Hematopoietic multipotent progenitor cell treated with erythropoietin and hydrocortisone succinate and interleukin-3 and kit ligand, for 4 days (in vitro differentiated cells): Measurements from ENCODE around the gene SHISA5.
"Not testable (repeated sequence)": the region's sequence is repeated elsewhere in the genome, so short reads cannot be mapped to it uniquely, and the experiment has no call there.

Experiments used
- DNase-seq: peaks from one replicate; pipeline ENCODE4 v3.0.0-alpha.2; 2015

SHISA5 gene

DNA sequence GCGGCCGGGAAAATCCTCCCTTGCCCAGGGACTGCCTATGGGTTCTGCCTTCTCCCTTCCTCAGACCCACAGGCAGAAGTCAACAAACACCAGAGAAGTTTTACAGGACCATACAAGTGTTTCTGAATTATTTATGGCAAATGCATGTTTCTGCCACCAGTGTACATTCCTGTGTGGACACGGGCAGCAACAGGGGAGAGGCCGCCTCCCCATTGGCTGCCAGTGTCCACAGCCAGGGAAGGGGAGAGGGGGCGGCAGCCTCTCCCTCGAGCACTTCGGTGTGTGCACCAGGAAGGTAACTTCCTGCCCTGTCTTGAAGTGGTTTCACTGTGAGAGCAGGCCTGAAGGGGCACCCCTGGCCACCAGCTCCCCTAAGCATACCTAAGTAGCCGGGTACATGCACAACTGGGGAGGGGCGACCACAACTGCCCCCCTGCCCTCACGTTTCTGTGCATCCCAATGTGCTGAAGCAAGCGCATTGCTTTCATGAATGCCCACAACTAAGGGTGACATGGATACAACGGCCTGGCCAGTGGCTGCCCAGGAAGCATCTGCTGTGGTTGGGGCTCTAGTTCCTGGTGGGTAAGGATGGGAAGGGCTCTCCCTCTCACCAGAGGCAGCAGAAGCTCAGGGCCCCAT lies 14.8 kb upstream of the SHISA5 start:
- DNase-seq: peak; percentile 47

DNA sequence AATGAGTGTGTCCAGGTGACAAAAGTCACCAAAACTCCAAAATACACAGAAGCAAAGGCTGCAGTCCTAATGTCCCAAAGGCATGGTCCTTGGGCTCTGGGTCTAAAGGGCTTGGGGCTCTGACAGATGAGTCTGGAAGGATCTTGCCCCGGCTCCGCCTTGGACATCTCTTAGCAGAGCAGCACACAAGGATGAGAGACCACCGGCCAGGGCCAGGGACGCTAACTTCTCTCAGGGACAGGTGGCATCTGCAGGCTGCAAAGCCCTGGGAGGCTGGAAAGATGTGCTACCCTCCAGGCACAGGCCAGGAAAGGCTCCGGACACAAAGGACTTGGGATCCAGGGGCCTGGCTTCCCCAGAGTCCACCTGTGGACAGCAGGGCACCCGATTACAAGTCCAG lies 14.1 kb upstream of the SHISA5 start:
- DNase-seq: no peak

DNA sequence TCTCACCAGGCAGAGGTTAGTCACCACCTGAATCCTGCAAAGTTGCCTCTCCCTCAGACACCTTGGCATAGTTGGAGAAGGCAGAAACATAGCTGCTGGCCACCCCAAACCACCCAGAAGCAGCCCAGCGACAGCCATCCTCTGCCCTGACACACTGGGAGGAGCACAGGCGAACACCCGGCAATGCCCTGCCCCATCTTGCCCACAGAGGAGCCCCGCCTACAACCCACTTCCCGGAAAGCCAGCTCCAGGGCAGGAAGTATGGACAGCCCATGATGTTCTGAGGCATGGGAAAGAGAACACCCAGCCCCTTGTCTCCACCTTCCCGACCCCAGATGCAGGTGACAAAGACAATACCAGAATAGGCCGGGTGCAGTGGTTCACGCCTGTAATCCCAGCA lies 12.6 kb upstream of the SHISA5 start:
- no peak for DNase-seq

DNA sequence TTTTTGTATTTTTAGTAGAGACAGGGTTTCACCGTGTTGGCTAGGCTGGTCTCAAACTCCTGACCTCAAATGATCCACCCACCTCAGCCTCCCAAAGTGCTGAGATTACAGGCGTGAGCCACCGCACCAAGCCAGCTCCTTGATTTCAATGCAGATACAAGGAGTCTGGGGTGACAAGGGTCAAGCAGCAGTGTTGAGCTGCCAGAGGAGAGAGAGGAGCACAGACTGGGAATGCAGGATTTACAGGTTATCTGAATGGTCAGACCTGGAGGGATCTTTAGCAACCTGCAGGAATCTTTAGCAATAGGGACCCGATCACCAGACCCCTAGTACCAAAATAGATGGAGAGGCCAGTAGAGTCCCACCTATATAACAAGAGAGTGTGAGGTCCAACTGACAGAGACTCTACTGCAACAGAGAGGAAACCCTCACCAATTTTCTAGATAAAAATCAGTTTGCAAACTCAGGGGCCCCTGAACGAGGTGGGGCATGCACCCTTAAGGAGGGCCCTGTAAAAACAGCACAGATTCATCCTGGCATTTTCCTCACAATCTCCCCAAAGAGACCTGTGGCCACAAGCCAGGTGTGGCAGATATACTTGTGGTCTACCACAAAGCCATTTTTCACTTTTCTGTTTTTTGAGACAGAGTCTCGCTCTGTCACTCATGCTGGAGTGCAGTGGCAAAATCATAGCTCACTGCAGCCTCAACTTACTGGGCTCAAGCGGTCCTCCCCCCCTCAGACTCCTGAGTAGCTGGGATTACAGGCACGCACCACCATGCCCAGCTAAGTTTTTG lies 10.7 kb upstream of the SHISA5 start:
- no peak for DNase-seq

DNA sequence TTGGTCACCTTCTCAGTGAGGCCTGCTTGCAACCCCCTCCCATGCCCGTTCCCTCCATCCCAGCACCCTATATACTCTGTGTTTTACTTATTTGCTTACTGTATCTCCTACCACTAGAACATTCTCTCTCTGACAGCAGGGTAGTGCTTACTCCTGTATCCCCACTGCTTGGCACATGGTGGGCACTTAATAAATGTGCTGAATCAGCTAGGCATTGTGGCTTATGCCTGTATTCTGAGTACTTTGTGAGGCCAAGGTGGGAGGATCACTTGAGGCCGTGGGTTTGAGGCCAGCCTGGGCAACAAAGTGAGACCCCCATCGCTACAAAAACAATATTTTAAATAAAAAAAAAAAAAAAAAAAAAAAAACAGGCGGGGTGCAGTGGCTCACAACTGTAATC lies 7.6 kb upstream of the SHISA5 start:
- no peak for DNase-seq

DNA sequence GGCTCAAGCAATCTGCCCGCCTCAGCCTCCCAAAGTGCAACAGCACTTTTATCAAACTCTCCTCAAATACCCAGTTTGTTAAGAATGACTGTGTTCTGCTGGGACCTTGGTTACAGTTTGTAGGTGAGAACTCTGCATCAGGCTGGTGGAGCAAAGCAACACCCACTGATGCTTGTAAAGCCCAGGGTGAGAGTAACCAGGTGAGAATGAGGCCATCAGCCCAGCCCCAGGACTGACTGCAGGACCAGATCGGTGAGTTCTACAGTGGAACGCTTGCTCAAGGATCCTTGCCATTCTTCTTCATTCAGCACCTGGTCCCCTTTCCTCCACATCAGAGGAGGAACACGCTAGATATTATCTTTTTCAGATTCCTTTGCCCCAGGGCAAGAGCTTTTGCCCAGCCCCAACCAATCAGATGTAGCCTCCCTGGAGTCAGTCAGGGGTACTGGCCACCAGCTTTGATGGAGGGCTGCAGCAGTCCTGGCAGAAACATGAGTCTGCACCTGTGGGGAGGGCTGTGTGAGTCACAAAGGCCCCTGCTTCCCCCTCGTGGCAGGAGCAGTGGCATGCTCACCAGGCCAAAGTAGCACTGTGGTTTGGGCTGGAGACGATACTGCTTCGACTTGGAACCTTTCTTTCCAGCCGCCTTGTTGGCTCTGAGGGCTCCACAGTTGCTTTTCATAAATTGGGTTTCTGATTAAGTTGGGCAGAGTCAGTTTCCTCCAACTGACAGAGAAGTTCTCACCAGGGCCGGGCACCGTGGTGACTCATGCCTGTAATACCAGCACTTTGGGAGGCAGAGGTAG lies 3.5 kb upstream of the SHISA5 start:
- peak; percentile 90 for DNase-seq

DNA sequence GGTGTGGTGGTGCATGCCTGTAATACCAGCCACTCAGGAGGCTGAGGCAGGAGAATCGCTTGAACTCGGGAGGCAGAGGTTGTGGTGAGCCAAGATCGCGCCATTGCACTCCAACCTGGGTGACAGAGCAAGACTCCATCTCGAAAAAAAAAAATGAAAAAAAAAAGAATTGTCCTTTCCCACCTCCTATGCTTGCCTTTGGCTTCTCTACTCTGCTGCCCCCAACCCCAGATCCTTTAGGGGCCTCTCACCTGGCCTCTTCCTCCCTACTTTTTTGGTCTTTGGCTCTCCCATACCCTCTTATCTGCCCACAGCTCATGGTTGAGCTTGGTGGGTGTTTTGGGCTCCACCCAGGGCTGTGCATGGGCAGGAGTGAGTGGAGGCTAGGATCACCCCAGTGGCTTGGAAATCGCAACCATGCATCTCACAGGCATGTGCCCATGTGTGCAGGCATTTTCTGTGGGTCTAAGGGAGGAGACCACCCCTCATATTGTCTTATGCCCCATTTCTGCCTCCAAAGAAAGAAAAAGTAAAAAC lies 2.1 kb upstream of the SHISA5 start:
- peak; percentile 78 for DNase-seq

DNA sequence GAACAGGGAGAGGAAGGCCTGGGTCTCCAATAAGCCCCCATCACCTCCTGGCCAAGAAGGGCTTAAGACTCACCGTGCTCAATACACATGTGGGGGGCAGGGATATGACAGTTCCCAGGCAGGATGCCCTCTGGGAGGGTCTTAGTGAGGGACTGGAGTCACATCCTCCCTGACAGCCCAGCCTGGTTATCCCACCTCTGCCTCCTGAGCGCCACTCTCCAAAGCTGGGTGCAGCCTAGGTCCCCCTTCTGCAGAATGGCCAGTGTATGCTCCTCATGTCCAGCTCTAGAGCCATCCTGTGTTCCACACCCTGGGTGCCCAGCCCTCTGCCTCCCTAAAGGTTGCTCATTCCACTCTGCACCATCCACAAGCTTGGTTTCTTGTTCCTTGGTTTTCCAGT lies 1.2 kb upstream of the SHISA5 start:
- DNase-seq: no peak

DNA sequence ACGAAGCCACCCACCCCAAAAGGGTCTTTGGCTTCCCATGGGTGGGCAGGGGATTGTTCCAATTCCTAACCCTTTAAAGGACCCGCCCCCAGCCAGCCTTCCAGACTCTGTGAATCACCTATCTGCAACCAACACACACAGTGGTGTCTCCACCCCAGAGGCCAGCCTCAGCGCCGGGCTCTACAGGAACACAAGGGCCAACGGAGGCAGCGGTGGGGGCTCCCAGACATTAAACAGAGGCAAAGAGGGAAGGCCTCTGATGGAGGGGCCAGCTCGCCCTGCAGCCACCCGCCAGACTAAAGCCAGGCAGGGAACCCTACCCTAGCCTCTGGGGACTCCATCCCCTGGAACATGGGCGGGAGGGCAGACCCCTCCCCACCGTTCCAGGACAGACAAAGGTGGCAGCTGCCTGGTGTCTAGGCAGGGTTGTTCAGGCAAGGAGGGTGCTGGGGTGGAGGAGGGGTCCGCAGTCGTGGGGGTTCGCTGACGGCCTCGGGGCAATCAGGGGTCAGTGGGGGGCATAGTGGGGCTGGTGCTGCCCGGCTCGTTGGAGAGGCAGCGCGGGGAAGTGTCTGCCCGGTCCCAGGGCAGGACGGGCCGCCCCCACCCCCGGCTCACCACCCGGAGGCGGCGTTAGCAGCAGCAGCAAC lies 448 bp downstream of the SHISA5 start:
- peak; percentile 69 for DNase-seq

DNA sequence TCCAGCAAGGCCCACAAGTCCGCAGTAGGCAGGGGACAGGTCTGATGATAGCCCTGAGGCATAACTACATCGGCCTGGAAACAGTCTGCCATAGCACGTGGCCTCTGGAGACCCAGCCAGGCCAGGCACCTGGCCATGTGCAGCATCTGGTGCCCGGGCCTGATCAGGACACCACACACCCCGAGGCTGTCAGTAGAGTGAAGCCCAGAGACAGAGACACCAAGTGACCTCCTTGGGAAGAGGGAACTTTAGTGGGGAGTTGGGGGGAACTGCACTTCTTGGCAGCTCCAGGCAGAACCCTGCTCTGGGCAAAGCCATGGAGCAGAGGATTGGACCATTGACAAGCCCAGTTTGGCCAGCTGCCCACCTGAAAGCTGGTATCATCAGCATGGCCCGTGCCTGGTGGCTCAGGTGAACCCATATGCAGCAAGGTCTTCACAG lies 1.2 kb downstream of the SHISA5 start:
- no peak for DNase-seq

DNA sequence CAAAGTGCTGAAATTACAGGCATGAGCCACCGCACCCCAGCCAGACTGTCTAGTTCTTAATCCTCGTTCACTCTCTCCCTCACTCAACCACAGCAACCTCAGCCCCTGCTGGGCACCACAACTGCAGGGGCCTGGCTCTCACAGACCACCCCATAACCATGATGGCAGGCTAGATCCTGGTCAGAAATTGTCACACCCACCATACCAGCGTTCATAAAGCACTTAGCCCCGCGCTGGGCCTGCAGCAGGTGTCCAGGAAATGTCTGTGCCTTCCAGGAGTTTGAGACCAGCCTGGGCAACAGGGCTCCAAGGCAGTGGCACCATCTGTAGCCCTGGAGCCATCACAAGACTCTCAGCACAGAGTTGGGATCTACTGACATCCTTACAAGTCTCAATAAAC lies 1.9 kb downstream of the SHISA5 start:
- no peak for DNase-seq

DNA sequence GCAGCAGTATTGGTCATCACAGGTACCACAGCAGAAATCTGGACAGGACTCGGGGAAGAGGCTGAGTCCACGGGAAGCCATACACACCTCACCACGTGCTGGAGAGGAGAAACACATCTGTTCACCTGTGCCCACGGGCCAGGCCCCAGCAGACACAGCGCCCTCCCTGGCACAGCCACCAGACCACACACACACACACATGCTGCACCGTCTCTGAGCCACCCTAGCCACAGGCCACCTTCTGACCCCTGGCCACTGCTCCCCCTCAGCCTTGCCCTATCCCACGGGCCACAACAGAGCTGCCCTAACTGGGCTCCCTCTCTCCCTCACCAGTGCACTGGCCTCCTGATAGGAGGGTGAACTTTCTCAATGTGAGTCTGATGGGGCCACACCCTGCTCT lies 2.8 kb downstream of the SHISA5 start:
- no peak for DNase-seq

DNA sequence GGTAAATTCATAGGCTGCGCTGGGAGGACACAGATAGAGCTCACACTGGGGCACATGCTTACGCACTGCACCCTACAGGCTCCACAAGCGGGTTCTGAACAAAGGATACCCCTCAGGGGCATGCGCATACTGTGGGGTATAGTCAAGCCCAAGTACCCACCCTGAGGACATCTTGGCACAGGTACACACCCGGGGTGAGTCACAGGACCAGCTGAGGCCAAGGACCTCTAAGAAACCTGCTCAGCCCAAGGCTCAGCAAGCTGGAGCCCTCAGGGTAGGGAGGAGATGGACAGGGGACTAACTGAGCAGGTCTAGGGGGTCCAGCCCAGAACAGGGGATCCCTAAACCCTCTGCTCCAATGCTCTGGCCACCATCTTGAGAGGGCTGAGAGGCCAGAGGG lies 3.3 kb downstream of the SHISA5 start:
- DNase-seq: no peak

DNA sequence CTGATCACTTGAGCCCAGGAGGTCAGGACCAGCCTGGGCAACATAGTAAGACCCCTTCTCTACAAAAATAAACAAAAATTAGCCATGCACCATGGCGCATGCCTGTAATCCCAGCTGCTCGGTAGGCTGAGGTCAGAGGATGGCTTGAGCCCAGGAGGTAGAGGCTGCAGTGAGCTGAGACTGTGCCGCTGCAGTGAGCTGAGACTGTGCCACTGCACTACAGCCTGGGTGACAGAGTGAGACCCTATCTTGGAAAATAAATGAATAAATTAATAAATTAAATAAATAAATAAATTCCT lies 10.8 kb downstream of the SHISA5 start:
- DNase-seq: no peak

DNA sequence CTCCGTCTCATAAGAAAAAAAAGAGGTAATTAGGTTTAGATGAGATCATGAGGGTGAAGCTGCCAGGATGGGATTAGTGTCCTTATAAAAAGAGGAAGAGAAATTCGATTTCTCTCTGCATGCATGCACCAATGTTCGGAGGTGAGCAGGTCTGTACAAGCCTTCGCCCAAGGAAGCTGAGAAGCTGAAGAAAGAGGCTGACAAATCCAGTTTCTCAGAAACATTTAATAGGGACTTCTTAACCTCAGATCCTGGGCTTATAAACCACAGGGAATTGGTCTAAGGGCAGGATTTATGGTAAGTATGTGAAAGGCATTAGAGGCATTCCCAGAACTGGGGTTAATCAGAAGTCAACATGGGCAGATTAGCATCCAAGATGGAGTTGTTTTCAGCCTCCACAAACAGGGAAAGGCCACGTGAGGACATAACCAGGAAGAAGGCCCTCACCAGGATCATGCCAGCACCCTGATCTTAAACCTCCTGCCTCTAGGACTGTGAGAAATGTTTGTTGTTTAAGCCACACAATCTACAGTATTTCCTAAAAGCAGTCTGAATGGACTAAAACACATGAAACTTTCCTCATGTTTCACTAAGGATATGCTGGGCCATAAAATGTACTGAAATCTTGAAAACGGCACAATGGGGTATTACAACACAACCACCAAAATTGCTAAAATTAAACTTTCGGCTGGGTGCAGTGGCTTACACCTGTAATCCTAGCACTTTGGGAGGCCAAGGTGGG lies 11.3 kb downstream of the SHISA5 start:
- no peak for DNase-seq

DNA sequence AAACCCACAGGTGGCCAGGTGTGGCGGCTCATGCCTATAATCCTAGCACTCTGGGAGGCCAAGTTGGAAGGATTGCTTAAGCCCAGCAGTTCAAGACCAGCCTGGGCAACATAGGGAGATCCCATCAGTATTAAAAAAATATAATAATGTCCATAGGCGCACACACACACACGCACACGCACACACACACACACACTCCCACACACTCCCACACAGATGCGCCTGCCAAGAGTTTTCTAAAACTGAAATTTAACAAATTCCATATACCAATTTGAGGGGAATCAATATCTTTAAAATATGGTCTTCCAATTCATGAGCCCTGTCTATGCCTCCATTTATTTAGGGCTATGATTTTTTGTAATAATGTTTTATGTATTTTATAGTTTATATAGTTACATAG lies 17.0 kb downstream of the SHISA5 start:
- DNase-seq: no peak

DNA sequence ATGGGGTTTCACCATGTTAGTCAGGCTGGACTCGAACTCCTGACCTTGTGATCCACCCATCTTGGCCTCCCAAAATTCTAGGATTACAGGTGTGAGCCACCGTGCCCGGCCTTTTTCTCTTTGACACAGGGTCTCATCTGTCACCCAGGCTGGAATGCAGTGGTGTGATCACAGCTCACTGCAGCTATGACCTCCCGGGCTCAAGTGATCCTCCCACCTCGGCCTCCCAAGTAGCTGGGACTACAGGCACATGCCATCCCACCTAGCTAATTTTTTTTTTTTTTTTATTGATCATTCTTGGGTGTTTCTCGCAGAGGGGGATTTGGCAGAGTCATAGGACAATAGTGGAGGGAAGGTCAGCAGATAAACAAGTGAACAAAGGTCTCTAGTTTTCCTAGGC lies 21.2 kb downstream of the SHISA5 start:
- DNase-seq: not testable (repeated sequence)

DNA sequence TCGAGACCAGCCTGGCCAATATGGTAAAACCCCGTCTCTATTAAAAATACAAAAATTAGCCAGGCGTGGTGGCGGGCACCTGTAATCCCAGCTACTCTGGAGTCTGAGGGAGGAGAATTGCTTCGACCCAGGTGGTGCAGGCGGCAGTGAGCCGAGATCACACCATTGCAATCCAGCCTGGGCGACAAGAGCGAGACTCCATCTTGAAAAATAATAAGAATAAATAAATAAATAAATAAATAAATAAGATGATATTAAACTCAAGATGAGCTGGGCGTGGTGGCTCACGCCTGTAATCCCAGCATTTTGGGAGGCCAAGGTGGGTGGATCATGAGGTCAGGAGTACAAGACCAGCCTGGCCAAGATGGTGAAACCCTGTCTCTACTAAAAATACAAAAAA lies 23.1 kb downstream of the SHISA5 start:
- DNase-seq: not testable (repeated sequence)

DNA sequence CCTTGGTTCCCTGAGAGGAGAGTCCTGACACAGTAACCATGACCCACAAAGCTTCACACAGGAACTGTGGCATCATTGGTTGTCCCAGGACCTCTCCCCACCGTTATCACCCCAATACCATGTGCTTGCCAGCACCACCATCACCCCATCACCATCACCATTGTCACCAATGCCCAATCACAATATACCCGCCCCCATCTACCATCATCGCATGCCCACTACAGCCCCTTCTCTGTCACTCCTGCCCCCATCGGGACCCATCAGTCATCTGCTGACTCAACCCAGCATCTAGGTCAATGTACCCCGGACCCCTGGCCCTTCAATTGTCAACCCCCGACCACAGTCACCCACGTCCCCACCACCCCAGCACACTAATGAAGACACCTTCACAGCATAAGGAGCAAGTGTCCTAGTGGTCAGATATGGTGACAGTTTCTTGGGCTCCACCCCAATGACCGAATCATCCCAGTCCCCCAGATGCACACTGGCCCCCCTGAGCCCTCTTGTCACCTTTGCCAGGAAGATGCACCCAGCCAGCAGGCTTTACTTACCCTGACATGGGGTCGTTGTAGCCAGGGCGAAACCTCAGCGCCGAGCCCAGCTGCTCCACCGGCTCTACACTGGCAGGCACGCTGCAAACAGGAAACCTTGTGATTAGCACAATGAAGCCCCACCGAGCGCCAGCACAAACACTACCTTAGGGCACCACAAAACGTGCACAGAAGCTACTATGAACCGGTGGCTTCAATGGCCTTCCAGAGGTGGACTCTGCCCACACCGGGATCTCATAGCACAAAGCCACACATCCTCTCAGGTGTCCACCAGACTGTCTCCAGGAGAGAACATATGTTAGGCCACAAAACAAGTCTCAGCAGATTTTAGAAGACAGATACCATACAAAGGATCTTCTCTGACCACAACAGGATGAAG lies 25.1 kb downstream of the SHISA5 start:
- DNase-seq: peak; percentile 69

DNA sequence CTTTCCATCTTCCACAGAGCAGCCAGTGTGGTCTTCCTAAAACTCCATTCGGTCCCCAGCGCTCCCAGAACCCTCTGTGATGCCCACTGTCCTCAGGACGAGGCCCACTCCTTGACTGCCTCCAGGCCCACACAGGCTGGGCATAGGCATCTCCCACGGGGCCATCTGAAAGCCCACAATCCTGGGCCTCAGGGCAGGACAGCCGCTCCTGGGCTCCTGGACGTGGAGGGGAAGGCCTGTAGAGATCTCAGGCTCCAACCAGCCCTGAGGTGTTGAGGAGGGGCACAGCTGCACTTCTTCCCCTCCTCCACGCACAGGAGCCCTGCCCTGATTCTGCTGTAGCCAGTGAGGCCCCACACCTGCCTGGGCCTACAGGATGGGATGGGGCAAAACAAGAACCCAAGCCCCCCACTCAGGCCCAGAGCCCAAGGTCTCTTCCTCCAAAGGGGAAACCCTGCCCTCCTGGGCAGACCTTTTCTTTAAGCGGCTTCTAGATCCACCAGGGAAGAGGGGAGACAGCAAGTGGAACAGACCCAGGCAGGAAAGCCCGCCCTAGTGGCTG lies 25.9 kb downstream of the SHISA5 start:
- DNase-seq: no peak
